ENCODE measurements around the gene TTBK1.

TTBK1 gene

DNA sequence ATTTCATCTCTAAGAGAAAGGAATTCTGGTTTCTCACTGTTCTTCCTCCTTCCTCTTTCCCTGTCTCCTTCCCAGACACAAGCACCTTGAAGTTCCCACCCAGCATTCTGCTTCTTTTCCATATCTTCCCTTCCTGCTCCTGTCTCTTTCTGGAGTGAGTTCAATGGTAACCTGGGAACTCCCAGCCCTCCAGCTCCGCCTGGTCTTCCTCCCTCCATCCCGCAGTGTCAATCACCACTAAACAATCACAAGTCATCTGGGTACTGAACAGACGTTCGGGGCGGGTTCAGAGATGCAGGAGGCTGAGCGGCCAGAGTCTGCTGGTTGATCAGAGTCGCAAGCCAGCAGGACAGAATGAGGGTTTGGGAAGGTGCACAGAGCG lies 7.7 kb downstream of the TTBK1 start:
- no peaks in the 10 kb centered on the region for H3K36me3 ChIP-seq (ENCODE audit: control insufficient read depth in 4 of 4, insufficient read depth in 4 of 4, low read length in 3 of 4)
- 0% methylated on average over 2 of the region's 8 CpGs for WGBS (ENCODE audit: insufficient coverage)
- peaks cover 0 to 39% (median 20%) of the 10 kb centered on the region in 5 experiments for H3K27me3 ChIP-seq (replicated peaks in 2 of 5; ENCODE audit: control insufficient read depth in 4 of 5, insufficient read depth in 5 of 5, low read length in 4 of 5)
- peaks cover 0 to 20% (median 12%) of the 10 kb centered on the region in 4 experiments for H3K4me1 ChIP-seq (ENCODE audit: control extremely low read depth in 1 of 4, control insufficient read depth in 4 of 4, insufficient read depth in 4 of 4, low read length in 3 of 4)
- no peak overlapping the region for H3K4me3 ChIP-seq (ENCODE audit: control insufficient read depth in 1 of 7, extremely low read depth in 1 of 7, insufficient read depth in 4 of 7, low read depth in 2 of 7, low read length in 6 of 7)
- ChIA-PET POLR2A (no interaction called here), CTCF (interaction anchor here (1.0 to 2.4 kb wide), 4 partner anchors 10 to 30 kb away, joined by 3 to 13 read pairs (median 5); partner anchors contain the start of gene DNPH1)
- H3K27ac ChIP-seq (ENCODE audit: insufficient read depth in 1 of 2, low read depth in 1 of 2, low read length in 2 of 2, poor library complexity in 1 of 2, severe bottlenecking in 2 of 2), result no peak overlapping the region
- DNase-seq, result no peak
- no peaks in the 10 kb centered on the region for H3K9me3 ChIP-seq (ENCODE audit: control extremely low read depth in 1 of 5, control insufficient read depth in 4 of 5, insufficient read depth in 2 of 5, low read depth in 1 of 5, low read length in 4 of 5)

DNA sequence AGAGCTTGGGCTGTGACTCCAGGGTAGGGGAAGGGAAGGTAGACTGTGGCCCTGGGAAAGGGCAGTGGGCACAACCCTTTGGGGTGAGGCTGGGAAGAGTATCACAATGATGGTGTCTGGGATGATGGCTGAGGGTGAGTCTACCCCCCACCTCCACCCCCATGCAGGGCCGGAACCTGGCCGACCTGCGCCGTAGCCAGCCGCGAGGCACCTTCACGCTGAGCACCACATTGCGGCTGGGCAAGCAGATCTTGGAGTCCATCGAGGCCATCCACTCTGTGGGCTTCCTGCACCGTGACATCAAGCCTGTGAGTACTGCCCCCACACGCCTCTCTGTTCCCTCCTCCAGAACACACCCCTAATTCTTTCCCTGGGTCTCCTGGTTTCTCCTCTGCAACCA lies 10.1 kb downstream of the TTBK1 start:
- H3K27me3 ChIP-seq (replicated peaks in 2 of 5; ENCODE audit: control insufficient read depth in 4 of 5, insufficient read depth in 5 of 5, low read length in 4 of 5), result peaks cover 0 to 36% (median 17%) of the 10 kb centered on the region in 5 experiments
- ChIA-PET POLR2A (no interaction called here), CTCF (interaction anchor here (0.6 to 1.7 kb wide), 5 partner anchors 25 to 203 kb away, joined by 3 to 5 read pairs (median 4); partner anchors contain the start of genes CRIP3 and DNPH1)
- no peak for DNase-seq
- no peak overlapping the region for H3K27ac ChIP-seq (ENCODE audit: insufficient read depth in 1 of 2, low read depth in 1 of 2, low read length in 2 of 2, poor library complexity in 1 of 2, severe bottlenecking in 2 of 2)
- WGBS (ENCODE audit: insufficient coverage), result 97% methylated on average over 10 of the region's 11 CpGs
- no peaks in the 10 kb centered on the region for H3K9me3 ChIP-seq (ENCODE audit: control extremely low read depth in 1 of 5, control insufficient read depth in 4 of 5, insufficient read depth in 2 of 5, low read depth in 1 of 5, low read length in 4 of 5)
- no peak overlapping the region for H3K4me3 ChIP-seq (ENCODE audit: control insufficient read depth in 1 of 7, extremely low read depth in 1 of 7, insufficient read depth in 4 of 7, low read depth in 2 of 7, low read length in 6 of 7)
- H3K4me1 ChIP-seq (ENCODE audit: control extremely low read depth in 1 of 4, control insufficient read depth in 4 of 4, insufficient read depth in 4 of 4, low read length in 3 of 4), result peaks cover 0 to 4% (median 0%) of the 10 kb centered on the region in 4 experiments
- no peaks in the 10 kb centered on the region for H3K36me3 ChIP-seq (ENCODE audit: control insufficient read depth in 4 of 4, insufficient read depth in 4 of 4, low read length in 3 of 4)

DNA sequence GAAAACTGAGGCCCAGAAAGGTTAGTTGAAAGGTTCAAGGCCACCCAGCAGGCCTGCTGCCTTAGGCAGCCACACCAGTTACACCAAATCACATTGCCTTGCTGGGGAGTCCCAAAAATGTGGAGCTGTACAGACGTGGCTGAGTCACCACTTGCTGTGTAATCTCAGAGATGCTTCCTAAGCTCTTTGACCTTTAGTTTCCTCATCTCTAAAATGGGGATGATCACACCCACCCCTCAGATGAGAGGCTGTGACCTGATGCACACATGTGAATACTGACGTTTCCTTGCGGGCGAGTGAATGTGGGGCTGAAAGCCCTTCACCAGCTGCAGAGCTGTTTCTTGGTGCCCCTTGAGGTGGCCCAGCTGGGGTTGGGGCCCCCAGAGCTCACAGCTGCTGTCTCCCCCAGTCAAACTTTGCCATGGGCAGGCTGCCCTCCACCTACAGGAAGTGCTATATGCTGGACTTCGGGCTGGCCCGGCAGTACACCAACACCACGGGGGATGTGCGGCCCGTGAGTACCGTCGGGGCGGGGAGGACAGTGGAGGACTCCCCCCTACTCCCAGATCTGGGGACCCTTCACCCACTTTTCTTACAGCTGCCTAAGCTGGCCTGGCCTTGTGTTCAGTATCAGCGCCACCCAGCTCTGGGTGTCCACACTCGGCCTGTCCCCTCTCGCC lies 11.0 kb downstream of the TTBK1 start:
- WGBS (ENCODE audit: insufficient coverage), result 98% methylated on average over 15 of the region's 15 CpGs
- H3K4me3 ChIP-seq (ENCODE audit: control insufficient read depth in 1 of 7, extremely low read depth in 1 of 7, insufficient read depth in 4 of 7, low read depth in 2 of 7, low read length in 6 of 7), result no peak overlapping the region
- H3K27ac ChIP-seq (ENCODE audit: insufficient read depth in 1 of 2, low read depth in 1 of 2, low read length in 2 of 2, poor library complexity in 1 of 2, severe bottlenecking in 2 of 2), result no peak overlapping the region
- no peak for DNase-seq
- H3K9me3 ChIP-seq (ENCODE audit: control extremely low read depth in 1 of 5, control insufficient read depth in 4 of 5, insufficient read depth in 2 of 5, low read depth in 1 of 5, low read length in 4 of 5), result no peaks in the 10 kb centered on the region
- POLR2A ChIA-PET, result no interaction called here
- H3K36me3 ChIP-seq (ENCODE audit: control insufficient read depth in 4 of 4, insufficient read depth in 4 of 4, low read length in 3 of 4), result no peaks in the 10 kb centered on the region
- CTCF ChIA-PET, result interaction anchor here (1.5 to 1.7 kb wide), 3 partner anchors 25 to 53 kb away, joined by 4 to 5 read pairs (median 4); partner anchors contain the start of gene DNPH1
- H3K4me1 ChIP-seq (ENCODE audit: control extremely low read depth in 1 of 4, control insufficient read depth in 4 of 4, insufficient read depth in 4 of 4, low read length in 3 of 4), result peaks cover 0 to 4% (median 0%) of the 10 kb centered on the region in 4 experiments
- peaks cover 0 to 36% (median 17%) of the 10 kb centered on the region in 5 experiments for H3K27me3 ChIP-seq (replicated peaks in 2 of 5; ENCODE audit: control insufficient read depth in 4 of 5, insufficient read depth in 5 of 5, low read length in 4 of 5)

DNA sequence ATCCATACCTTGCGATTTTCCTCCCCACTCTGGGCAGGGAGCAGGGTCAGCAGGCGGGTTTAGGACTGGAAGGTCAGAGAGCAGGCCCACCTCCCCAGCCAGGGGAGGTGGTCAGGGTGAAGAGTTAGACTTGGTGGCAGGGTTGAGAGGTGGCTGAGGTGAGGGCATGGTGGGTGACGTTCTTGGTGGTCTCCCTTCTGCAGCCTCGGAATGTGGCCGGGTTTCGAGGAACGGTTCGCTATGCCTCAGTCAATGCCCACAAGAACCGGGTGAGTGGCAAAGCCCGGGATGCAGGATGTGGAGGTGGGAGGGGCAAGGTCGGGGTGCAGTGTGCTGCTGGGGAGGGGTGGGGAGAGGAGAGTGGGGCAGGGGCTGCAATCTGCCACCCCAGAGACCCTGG lies 11.6 kb downstream of the TTBK1 start:
- DNase-seq, result no peak
- H3K27ac ChIP-seq (ENCODE audit: insufficient read depth in 1 of 2, low read depth in 1 of 2, low read length in 2 of 2, poor library complexity in 1 of 2, severe bottlenecking in 2 of 2), result no peak overlapping the region
- 96% methylated on average over 9 of the region's 11 CpGs for WGBS (ENCODE audit: insufficient coverage)
- no peaks in the 10 kb centered on the region for H3K9me3 ChIP-seq (ENCODE audit: control extremely low read depth in 1 of 5, control insufficient read depth in 4 of 5, insufficient read depth in 2 of 5, low read depth in 1 of 5, low read length in 4 of 5)
- H3K4me1 ChIP-seq (ENCODE audit: control extremely low read depth in 1 of 4, control insufficient read depth in 4 of 4, insufficient read depth in 4 of 4, low read length in 3 of 4), result peaks cover 0 to 4% (median 0%) of the 10 kb centered on the region in 4 experiments
- POLR2A ChIA-PET, result no interaction called here
- H3K36me3 ChIP-seq (ENCODE audit: control insufficient read depth in 4 of 4, insufficient read depth in 4 of 4, low read length in 3 of 4), result no peaks in the 10 kb centered on the region
- no peak overlapping the region for H3K4me3 ChIP-seq (ENCODE audit: control insufficient read depth in 1 of 7, extremely low read depth in 1 of 7, insufficient read depth in 4 of 7, low read depth in 2 of 7, low read length in 6 of 7)
- CTCF ChIA-PET, result interaction anchor here (1.7 kb wide), 1 partner anchor 26 kb away, joined by 4 read pairs; the partner anchor contains the start of gene DNPH1
- H3K27me3 ChIP-seq (replicated peaks in 2 of 5; ENCODE audit: control insufficient read depth in 4 of 5, insufficient read depth in 5 of 5, low read length in 4 of 5), result peaks cover 0 to 36% (median 17%) of the 10 kb centered on the region in 5 experiments

DNA sequence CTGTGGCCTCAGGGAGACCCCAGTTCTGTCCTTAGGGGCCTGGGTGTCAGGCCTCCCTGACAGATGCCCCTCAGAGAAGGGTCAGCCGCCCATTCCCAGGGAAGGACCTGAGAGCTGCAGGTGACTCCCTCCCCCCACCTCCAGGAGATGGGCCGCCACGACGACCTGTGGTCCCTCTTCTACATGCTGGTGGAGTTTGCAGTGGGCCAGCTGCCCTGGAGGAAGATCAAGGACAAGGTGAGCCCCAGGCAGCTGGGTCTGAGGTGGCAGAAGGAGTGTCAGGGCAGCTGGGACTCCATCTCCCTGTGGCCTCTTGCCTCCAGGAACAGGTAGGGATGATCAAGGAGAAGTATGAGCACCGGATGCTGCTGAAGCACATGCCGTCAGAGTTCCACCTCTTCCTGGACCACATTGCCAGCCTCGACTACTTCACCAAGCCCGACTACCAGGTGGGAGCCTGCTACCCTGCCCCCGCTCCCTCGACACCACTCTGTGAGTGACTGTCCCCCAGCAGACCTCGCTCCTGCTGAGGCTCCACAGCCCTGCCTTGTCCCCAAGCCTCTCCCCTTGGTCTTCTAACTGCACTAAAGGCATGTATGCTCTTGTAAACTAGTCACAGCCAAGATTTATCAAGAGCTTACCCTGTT lies 12.2 kb downstream of the TTBK1 start:
- Histone ChIP-seq H3K4me1 (ENCODE audit: control extremely low read depth in 1 of 4, control insufficient read depth in 4 of 4, insufficient read depth in 4 of 4, low read length in 3 of 4) (peaks cover 0 to 4% (median 0%) of the 10 kb centered on the region in 4 experiments), H3K27ac (ENCODE audit: insufficient read depth in 1 of 2, low read depth in 1 of 2, low read length in 2 of 2, poor library complexity in 1 of 2, severe bottlenecking in 2 of 2) (no peak overlapping the region), H3K36me3 (ENCODE audit: control insufficient read depth in 4 of 4, insufficient read depth in 4 of 4, low read length in 3 of 4) (no peaks in the 10 kb centered on the region), H3K4me3 (ENCODE audit: control insufficient read depth in 1 of 7, extremely low read depth in 1 of 7, insufficient read depth in 4 of 7, low read depth in 2 of 7, low read length in 6 of 7) (no peak overlapping the region), H3K27me3 (replicated peaks in 2 of 5; ENCODE audit: control insufficient read depth in 4 of 5, insufficient read depth in 5 of 5, low read length in 4 of 5) (peaks cover 0 to 33% (median 15%) of the 10 kb centered on the region in 5 experiments), H3K9me3 (ENCODE audit: control extremely low read depth in 1 of 5, control insufficient read depth in 4 of 5, insufficient read depth in 2 of 5, low read depth in 1 of 5, low read length in 4 of 5) (no peaks in the 10 kb centered on the region)
- no peak for DNase-seq
- WGBS (ENCODE audit: insufficient coverage), result 93% methylated on average over 8 of the region's 11 CpGs
- POLR2A ChIA-PET, result no interaction called here
- CTCF ChIA-PET, result interaction anchor here (0.7 to 1.3 kb wide), 3 partner anchors 9 to 115 kb away, joined by 3 read pairs; no protein-coding TSS in a partner anchor

DNA sequence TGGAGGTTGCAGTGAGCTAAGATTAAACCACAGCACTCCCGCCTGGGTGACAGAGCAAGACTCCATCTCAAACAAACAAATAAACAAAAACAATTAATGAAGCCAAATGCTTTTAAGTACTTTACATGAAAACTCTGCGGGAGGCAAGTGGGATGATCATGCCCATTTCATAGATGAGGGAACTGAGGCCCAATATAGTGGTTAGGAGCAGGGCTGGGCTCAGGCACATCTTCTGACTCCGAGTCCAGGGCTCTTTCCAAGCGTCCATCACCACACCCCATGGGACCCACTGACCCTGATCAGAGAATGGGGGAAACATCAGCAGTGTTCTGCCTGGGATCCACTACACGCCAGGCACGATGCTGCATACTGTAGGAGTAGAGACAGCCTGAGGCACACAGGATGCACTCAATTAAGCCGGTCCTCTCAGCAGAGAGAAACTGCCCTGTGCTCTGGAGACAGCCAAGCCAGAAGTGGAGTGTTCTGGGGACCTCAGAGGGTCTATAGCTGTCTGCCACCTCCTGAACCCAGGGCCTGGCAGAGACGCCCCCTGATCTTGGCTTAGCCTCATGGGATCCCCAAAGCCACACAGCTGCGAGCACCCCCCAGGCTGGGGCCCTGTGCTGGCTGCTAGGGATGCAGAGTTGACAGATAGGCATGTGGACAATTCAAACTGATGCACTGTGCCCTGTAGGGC lies 13.5 kb downstream of the TTBK1 start:
- POLR2A ChIA-PET, result no interaction called here
- no peak overlapping the region for H3K27ac ChIP-seq (ENCODE audit: insufficient read depth in 1 of 2, low read depth in 1 of 2, low read length in 2 of 2, poor library complexity in 1 of 2, severe bottlenecking in 2 of 2)
- no peak for DNase-seq
- H3K27me3 ChIP-seq (replicated peaks in 2 of 5; ENCODE audit: control insufficient read depth in 4 of 5, insufficient read depth in 5 of 5, low read length in 4 of 5), result peaks cover 0 to 21% (median 6%) of the 10 kb centered on the region in 5 experiments
- 98% methylated on average over 5 of the region's 9 CpGs for WGBS (ENCODE audit: insufficient coverage)
- H3K4me1 ChIP-seq (ENCODE audit: control extremely low read depth in 1 of 4, control insufficient read depth in 4 of 4, insufficient read depth in 4 of 4, low read length in 3 of 4), result no peaks in the 10 kb centered on the region
- H3K36me3 ChIP-seq (ENCODE audit: control insufficient read depth in 4 of 4, insufficient read depth in 4 of 4, low read length in 3 of 4), result no peaks in the 10 kb centered on the region
- H3K4me3 ChIP-seq (ENCODE audit: control insufficient read depth in 1 of 7, extremely low read depth in 1 of 7, insufficient read depth in 4 of 7, low read depth in 2 of 7, low read length in 6 of 7), result no peak overlapping the region
- no peaks in the 10 kb centered on the region for H3K9me3 ChIP-seq (ENCODE audit: control extremely low read depth in 1 of 5, control insufficient read depth in 4 of 5, insufficient read depth in 2 of 5, low read depth in 1 of 5, low read length in 4 of 5)
- CTCF ChIA-PET, result interaction anchor here (1.1 kb wide), 1 partner anchor 114 kb away, joined by 3 read pairs; no protein-coding TSS in a partner anchor
